ENCODE results near the gene CNTNAP2.

- TF ChIP-seq SIN3A (IDR thresholded peaks at IDR 0.05; ENCODE audit: borderline replicate concordance, insufficient read depth, low read depth, low read length) (no peak), CTCF (IDR thresholded peaks at IDR 0.05) (no peak)
Observed at GRCh38 chr7:146641491-146641890, 524.9 kb downstream of the CNTNAP2 start.
